ENCODE results near the gene ATXN3.

Gene ATXN3

DNA sequence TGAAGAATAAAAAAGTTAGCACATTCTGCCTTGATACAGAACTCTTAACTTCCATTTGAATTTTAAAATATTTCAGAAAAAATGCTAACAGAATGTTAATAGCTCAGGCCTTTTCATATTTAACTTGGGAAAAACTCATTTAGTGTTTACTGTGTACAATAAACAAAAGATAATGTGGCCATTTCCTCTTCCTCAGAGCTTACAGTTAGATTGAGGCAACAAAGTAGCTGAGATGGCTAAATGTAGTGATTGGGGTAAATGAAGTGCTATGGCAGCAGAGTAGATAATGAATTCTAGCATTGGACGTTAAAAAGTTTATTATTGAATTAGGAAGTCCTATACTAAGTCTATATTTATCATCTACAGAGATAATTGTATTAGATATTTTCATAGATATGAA is 28.1 kb upstream of the ATXN3 start:
- no peak overlapping the region for H3K27ac ChIP-seq (ENCODE audit: low read length)
- no peak for DNase-seq
- H3K4me3 ChIP-seq (ENCODE audit: low read length) = no peak overlapping the region
- no peaks in the 10 kb centered on the region for H3K4me1 ChIP-seq (ENCODE audit: low read length)
- H3K79me2 ChIP-seq (ENCODE audit: low read length) = 0 out of 2 replicates have a peak, but pooled peaks cover 4% of the 10 kb centered on the region
- H2AFZ ChIP-seq (ENCODE audit: low read length) = no peak overlapping the region
- H3K4me2 ChIP-seq (ENCODE audit: low read depth, low read length) = no peak overlapping the region
- H3K9ac ChIP-seq (ENCODE audit: low read length) = no peak overlapping the region
- no peaks in the 10 kb centered on the region for H4K20me1 ChIP-seq (ENCODE audit: insufficient read depth, low read length)
- H3K9me3 ChIP-seq (replicated peaks; ENCODE audit: insufficient read depth, low read length) = no peaks in the 10 kb centered on the region
- H3K36me3 ChIP-seq (replicated peaks; ENCODE audit: insufficient read depth, low read length) = no peaks in the 10 kb centered on the region
- TF ChIP-seq EZH2phosphoT487 (IDR thresholded peaks at IDR 0.05; ENCODE audit: low read length) (no peak), EZH2 (optimal IDR thresholded peaks at IDR 0.05; ENCODE audit: low read depth, low read length) (no peak), CTCF (IDR thresholded peaks at IDR 0.05; ENCODE audit: low read length) (no peak)
- no peaks in the 10 kb centered on the region for H3F3A ChIP-seq (ENCODE audit: insufficient read depth, low read length)
- no peaks in the 10 kb centered on the region for H3K9me2 ChIP-seq (replicated peaks; ENCODE audit: insufficient read depth, low read length)
- no peaks in the 10 kb centered on the region for H3K27me3 ChIP-seq (replicated peaks; ENCODE audit: insufficient read depth, low read length)

- Histone ChIP-seq H3K4me1 (ENCODE audit: low read length) (0 out of 2 replicates have a peak, but pooled peaks cover 6% of the 10 kb centered on the region), H3K27me3 (replicated peaks; ENCODE audit: insufficient read depth, low read length) (no peaks in the 10 kb centered on the region), H4K20me1 (ENCODE audit: insufficient read depth, low read length) (no peaks in the 10 kb centered on the region), H3K27ac (ENCODE audit: low read length) (no peak overlapping the region; the same call in 1 of the 2 replicates), H3K79me2 (ENCODE audit: low read length) (peaks cover 40% of the 10 kb centered on the region), H3K9me3 (replicated peaks; ENCODE audit: insufficient read depth, low read length) (no peaks in the 10 kb centered on the region), H3F3A (ENCODE audit: insufficient read depth, low read length) (peaks cover 12% of the 10 kb centered on the region), H3K9me2 (replicated peaks; ENCODE audit: insufficient read depth, low read length) (no peaks in the 10 kb centered on the region), H2AFZ (ENCODE audit: low read length) (no peak overlapping the region), H3K36me3 (replicated peaks; ENCODE audit: insufficient read depth, low read length) (no peaks in the 10 kb centered on the region), H3K4me3 (ENCODE audit: low read length) (peak overlapping the region; percentile 85), H3K4me2 (ENCODE audit: low read depth, low read length) (peak overlapping the region; percentile 52; the same call in 1 of the 2 replicates), H3K9ac (ENCODE audit: low read length) (peak overlapping the region; percentile 97)
- no peak for TF ChIP-seq EZH2phosphoT487 (IDR thresholded peaks at IDR 0.05; ENCODE audit: low read length)
- no peak for TF ChIP-seq CTCF (IDR thresholded peaks at IDR 0.05; ENCODE audit: low read length)
- no peak for TF ChIP-seq EZH2 (optimal IDR thresholded peaks at IDR 0.05; ENCODE audit: low read depth, low read length)
- DNase-seq = no peak
These were observed 16.4 kb upstream of the ATXN3 start for GRCh38 chr14:92122761-92123160.

GRCh38 chr14:92122351-92122677 is 15.9 kb upstream of the ATXN3 start:
- Histone ChIP-seq H3K36me3 (replicated peaks; ENCODE audit: insufficient read depth, low read length) (no peaks in the 10 kb centered on the region), H3K4me2 (ENCODE audit: low read depth, low read length) (peak overlapping the region; percentile 52; the same call in 1 of the 2 replicates), H3K79me2 (ENCODE audit: low read length) (peaks cover 40% of the 10 kb centered on the region), H3F3A (ENCODE audit: insufficient read depth, low read length) (peaks cover 7% of the 10 kb centered on the region), H3K9me3 (replicated peaks; ENCODE audit: insufficient read depth, low read length) (no peaks in the 10 kb centered on the region), H3K9me2 (replicated peaks; ENCODE audit: insufficient read depth, low read length) (no peaks in the 10 kb centered on the region), H2AFZ (ENCODE audit: low read length) (peak overlapping the region; percentile 70), H3K4me1 (ENCODE audit: low read length) (0 out of 2 replicates have a peak, but pooled peaks cover 6% of the 10 kb centered on the region), H3K9ac (ENCODE audit: low read length) (peak overlapping the region; percentile 97), H3K27me3 (replicated peaks; ENCODE audit: insufficient read depth, low read length) (no peaks in the 10 kb centered on the region), H3K27ac (ENCODE audit: low read length) (peak overlapping the region; percentile 76), H3K4me3 (ENCODE audit: low read length) (peak overlapping the region; percentile 85), H4K20me1 (ENCODE audit: insufficient read depth, low read length) (no peaks in the 10 kb centered on the region)
- DNase-seq = peak; percentile 26
- TF ChIP-seq EZH2 (optimal IDR thresholded peaks at IDR 0.05; ENCODE audit: low read depth, low read length) (no peak), CTCF (IDR thresholded peaks at IDR 0.05; ENCODE audit: low read length) (no peak), EZH2phosphoT487 (IDR thresholded peaks at IDR 0.05; ENCODE audit: low read length) (no peak)

All from MM.1S (cell line).